Smooth muscle cell (in vitro differentiated cells): ENCODE results near the gene CNR1. TPM values are rescaled to one million over a fixed set of nuclear protein-coding genes. Genes with fewer than 3 reads are reported as not detected.

ENCODE experiments used
- DNase-seq: peaks from one replicate; lab custom pipeline; 2025; ENCODE audit not compliant: unreplicated experiment; lab: John Stamatoyannopoulos, UW
- H2AFZ ChIP-seq: fragments of 200-600 bp; sonication (generic); 2 replicates; pipeline ENCODE4 v1.6.0; 2016; ENCODE audit warnings: antibody characterized with exemption, low read depth, mild to moderate bottlenecking
- H3F3A ChIP-seq: fragments of 200-600 bp; sonication (generic); 2 replicates; pipeline ENCODE4 v1.6.0; 2017; ENCODE audit warnings: antibody characterized with exemption, low read depth
- H3K27ac ChIP-seq: fragments of 200-600 bp; sonication (generic); 2 replicates; pipeline ENCODE4 v1.5.1; 2016; ENCODE audit warnings: low read depth, mild to moderate bottlenecking
- H3K27me3 ChIP-seq: fragments of 200-600 bp; sonication (generic); 2 replicates; pipeline ENCODE4 v1.6.1; 2016; ENCODE audit warnings: low read depth, mild to moderate bottlenecking
- H3K36me3 ChIP-seq: fragments of 200-600 bp; sonication (generic); 2 replicates; pipeline ENCODE4 v1.5.1; 2016; ENCODE audit warnings: low read depth
- H3K4me1 ChIP-seq: fragments of 200-600 bp; sonication (generic); 2 replicates; pipeline ENCODE4 v1.5.1; 2016; ENCODE audit warnings: low read depth
- H3K4me2 ChIP-seq: fragments of 200-600 bp; sonication (generic); 2 replicates; pipeline ENCODE4 v1.6.0; 2016; ENCODE audit warnings: mild to moderate bottlenecking
- H3K4me3 ChIP-seq: fragments of 200-600 bp; sonication (generic); 2 replicates; pipeline ENCODE4 v1.5.1; 2016; ENCODE audit warnings: mild to moderate bottlenecking
- H3K79me2 ChIP-seq: fragments of 200-600 bp; sonication (generic); 2 replicates; pipeline ENCODE4 v1.6.0; 2016; ENCODE audit warnings: low read depth, mild to moderate bottlenecking
- H3K9ac ChIP-seq: fragments of 200-600 bp; sonication (generic); 2 replicates; pipeline ENCODE4 v1.6.0; 2016; ENCODE audit warnings: low read depth
- H3K9me3 ChIP-seq: fragments of 200-600 bp; sonication (generic); replicated peaks from 2 replicates; pipeline ENCODE4 v1.5.1; 2016; ENCODE audit warnings: low read depth
- H4K20me1 ChIP-seq: fragments of 200-600 bp; sonication (generic); 2 replicates; pipeline ENCODE4 v1.6.0; 2016; ENCODE audit warnings: low read depth
- WGBS: methylation state at CpG from one replicate; pipeline ENCODE4 v1.1.7; 2016; ENCODE audit warnings: low lambda C conversion rate; 5-methylcytosine and 5-hydroxymethylcytosine counted together
- polyA plus RNA-seq: library from polyadenylated mRNA; unstranded; fragments of >200 nt; fragmentation: Nextera tagmentation; extraction: Ambion mirVana; gene quantifications from 2 replicates; pipeline ENCODE4 v1.2.1, GENCODE V29; 2016
- total RNA-seq: library from RNA; depleted of rRNA; stranded (reverse); fragments of >200 nt; gene quantifications from 2 replicates; pipeline ENCODE4 v1.2.3, GENCODE V29; 2014
- TF ChIP-seq, protein P1 (sequence below): fragments of 200-600 bp; sonication (generic); IDR thresholded peaks from 2 replicates; pipeline ENCODE4 v1.5.1; 2017; ENCODE audit warnings: borderline replicate concordance, mild to moderate bottlenecking, antibody characterized with exemption; ENCODE audit not compliant: insufficient read depth, poor library complexity, severe bottlenecking

CNR1 gene
- total and polyA plus RNA-seq, 2 experiments from 2014 or later = not detected

GRCh38 chr6:88133718-88134117, 32.4 kb downstream of the CNR1 start:
- Histone ChIP-seq H3K27ac (no peak overlapping the region), H2AFZ (no peak overlapping the region), H3F3A (no peaks in the 10 kb centered on the region), H3K4me2 (no peak overlapping the region), H3K9ac (no peak overlapping the region), H3K4me3 (no peak overlapping the region), H3K9me3 (no peaks in the 10 kb centered on the region), H3K4me1 (no peaks in the 10 kb centered on the region), H3K36me3 (no peaks in the 10 kb centered on the region), H4K20me1 (no peaks in the 10 kb centered on the region), H3K79me2 (no peaks in the 10 kb centered on the region), H3K27me3 (peaks cover 3% of the 10 kb centered on the region)
- no peak for DNase-seq
- WGBS = 75% methylated on average over 1 of the region's 1 CpG
- TF ChIP-seq, protein P1, sequence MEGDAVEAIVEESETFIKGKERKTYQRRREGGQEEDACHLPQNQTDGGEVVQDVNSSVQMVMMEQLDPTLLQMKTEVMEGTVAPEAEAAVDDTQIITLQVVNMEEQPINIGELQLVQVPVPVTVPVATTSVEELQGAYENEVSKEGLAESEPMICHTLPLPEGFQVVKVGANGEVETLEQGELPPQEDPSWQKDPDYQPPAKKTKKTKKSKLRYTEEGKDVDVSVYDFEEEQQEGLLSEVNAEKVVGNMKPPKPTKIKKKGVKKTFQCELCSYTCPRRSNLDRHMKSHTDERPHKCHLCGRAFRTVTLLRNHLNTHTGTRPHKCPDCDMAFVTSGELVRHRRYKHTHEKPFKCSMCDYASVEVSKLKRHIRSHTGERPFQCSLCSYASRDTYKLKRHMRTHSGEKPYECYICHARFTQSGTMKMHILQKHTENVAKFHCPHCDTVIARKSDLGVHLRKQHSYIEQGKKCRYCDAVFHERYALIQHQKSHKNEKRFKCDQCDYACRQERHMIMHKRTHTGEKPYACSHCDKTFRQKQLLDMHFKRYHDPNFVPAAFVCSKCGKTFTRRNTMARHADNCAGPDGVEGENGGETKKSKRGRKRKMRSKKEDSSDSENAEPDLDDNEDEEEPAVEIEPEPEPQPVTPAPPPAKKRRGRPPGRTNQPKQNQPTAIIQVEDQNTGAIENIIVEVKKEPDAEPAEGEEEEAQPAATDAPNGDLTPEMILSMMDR = no peak

DNA sequence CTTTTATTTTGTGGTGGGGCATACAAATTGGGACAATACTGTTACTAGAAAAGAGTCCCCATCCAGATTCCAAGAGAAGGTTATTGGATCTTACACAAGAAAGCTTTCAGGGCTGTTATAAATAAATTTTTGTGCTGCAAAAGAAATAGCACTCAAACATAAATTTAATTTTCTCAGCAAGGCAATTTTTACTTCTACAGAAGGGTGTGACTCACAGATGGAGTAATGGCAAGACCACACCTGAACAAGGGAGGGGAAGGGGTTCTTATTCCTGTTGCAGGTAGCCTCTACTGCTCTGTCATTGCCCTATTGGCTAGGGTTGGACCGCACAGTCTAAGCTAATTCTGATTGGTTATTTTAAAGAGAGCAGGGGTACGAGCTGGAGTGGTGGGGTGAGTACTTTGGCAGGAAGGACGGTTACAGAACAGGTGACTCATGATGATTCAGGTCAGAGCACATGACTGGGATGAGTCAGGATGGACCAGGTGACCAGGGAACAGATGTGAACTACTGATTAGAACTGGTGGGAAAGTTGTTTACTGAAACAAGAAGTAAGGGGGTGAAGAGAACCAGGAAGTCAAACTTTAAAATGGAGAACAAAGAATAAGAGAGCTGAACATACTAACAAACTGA, 41.1 kb downstream of the CNR1 start:
- H3K9me3 ChIP-seq = no peaks in the 10 kb centered on the region
- no peak overlapping the region for H3K9ac ChIP-seq
- no peak overlapping the region for H3K4me2 ChIP-seq
- H2AFZ ChIP-seq = no peak overlapping the region
- no peaks in the 10 kb centered on the region for H3K4me1 ChIP-seq
- H3K27ac ChIP-seq = no peak overlapping the region
- H3K79me2 ChIP-seq = no peaks in the 10 kb centered on the region
- DNase-seq = no peak
- H3K4me3 ChIP-seq = no peak overlapping the region
- H4K20me1 ChIP-seq = no peaks in the 10 kb centered on the region
- H3F3A ChIP-seq = no peaks in the 10 kb centered on the region
- WGBS = 77% methylated on average over 3 of the region's 3 CpGs
- TF ChIP-seq, protein P1 = no peak
- no peaks in the 10 kb centered on the region for H3K36me3 ChIP-seq
- no peaks in the 10 kb centered on the region for H3K27me3 ChIP-seq

- H3K79me2 ChIP-seq = no peaks in the 10 kb centered on the region
- H3K27me3 ChIP-seq = no peaks in the 10 kb centered on the region
- DNase-seq = no peak
- H3K4me2 ChIP-seq = no peak overlapping the region
- 69% methylated on average over 1 of the region's 1 CpG for WGBS
- no peak overlapping the region for H2AFZ ChIP-seq
- no peaks in the 10 kb centered on the region for H4K20me1 ChIP-seq
- no peaks in the 10 kb centered on the region for H3K36me3 ChIP-seq
- H3K9me3 ChIP-seq = no peaks in the 10 kb centered on the region
- H3K27ac ChIP-seq = no peak overlapping the region
- TF ChIP-seq, protein P1 = no peak
- no peaks in the 10 kb centered on the region for H3K4me1 ChIP-seq
- H3K4me3 ChIP-seq = no peak overlapping the region
- H3F3A ChIP-seq = no peaks in the 10 kb centered on the region
- H3K9ac ChIP-seq = no peak overlapping the region
These were observed 45.5 kb downstream of the CNR1 start for GRCh38 chr6:88120635-88121034.

GRCh38 chr6:88119769-88120168, 46.4 kb downstream of the CNR1 start:
- no peak for DNase-seq
- WGBS = 62% methylated on average over 2 of the region's 2 CpGs
- H3K4me2 ChIP-seq = no peak overlapping the region
- no peak overlapping the region for H3K4me3 ChIP-seq
- H3K9me3 ChIP-seq = no peaks in the 10 kb centered on the region
- H3K27me3 ChIP-seq = no peaks in the 10 kb centered on the region
- no peaks in the 10 kb centered on the region for H3K36me3 ChIP-seq
- no peak overlapping the region for H3K27ac ChIP-seq
- H2AFZ ChIP-seq = no peak overlapping the region
- H4K20me1 ChIP-seq = no peaks in the 10 kb centered on the region
- no peaks in the 10 kb centered on the region for H3F3A ChIP-seq
- TF ChIP-seq, protein P1 = no peak
- no peak overlapping the region for H3K9ac ChIP-seq
- H3K4me1 ChIP-seq = no peaks in the 10 kb centered on the region
- H3K79me2 ChIP-seq = no peaks in the 10 kb centered on the region
